GM19468 (cell line): ENCODE measurements around the gene HEYL.

ENCODE experiments used
- ATAC-seq: cut with Tn5 transposase; IDR thresholded peaks from one replicate; pipeline ENCODE4 v1.9.1; 2021; ENCODE audit warnings: mild to moderate bottlenecking, moderate library complexity, moderate number of reproducible peaks; ENCODE audit not compliant: unreplicated experiment; ENCODE audit errors: extremely low read depth

Gene HEYL

GRCh38 chr1:39668111-39668510 lies 28.7 kb upstream of the HEYL start:
- no peak for ATAC-seq

DNA sequence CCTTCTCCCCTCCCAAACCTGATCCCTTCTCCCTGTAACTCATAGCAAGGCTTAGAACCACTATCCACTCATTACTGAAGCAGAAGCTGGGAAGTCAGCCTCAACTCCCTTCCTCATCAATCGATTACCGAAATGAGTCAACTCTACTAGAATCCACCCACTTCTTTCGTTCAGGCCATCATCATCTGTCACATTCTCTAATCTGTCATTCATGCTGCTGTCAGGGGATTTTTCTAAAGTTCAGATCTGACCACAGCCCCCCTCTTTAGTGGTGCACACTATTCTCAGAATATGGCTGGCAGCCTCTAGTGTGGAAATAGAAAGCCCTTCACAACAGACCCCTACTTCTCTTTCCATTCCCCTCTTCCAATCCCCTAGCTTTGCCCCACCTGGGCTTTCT lies 27.3 kb upstream of the HEYL start:
- ATAC-seq, result peak; percentile 46

DNA sequence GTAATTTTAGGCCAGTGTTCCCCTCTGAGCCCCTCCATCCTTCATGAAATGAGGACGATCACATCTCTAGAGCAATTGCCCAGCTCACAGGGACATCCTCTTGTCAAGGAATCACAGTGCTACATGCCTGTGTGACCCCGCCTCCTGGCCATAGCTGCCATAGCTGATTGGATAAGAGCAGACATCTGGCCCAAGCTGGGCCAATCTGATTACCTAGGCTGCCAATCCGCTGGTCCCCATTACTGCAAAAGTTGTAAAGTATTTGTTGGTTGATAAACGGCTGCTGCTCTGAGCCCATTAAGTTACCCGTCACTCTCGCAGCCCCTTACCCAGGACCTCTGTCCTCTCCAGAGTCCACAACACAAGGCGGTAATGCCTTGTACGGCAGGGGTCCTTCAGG lies 24.1 kb upstream of the HEYL start:
- ATAC-seq, result no peak

DNA sequence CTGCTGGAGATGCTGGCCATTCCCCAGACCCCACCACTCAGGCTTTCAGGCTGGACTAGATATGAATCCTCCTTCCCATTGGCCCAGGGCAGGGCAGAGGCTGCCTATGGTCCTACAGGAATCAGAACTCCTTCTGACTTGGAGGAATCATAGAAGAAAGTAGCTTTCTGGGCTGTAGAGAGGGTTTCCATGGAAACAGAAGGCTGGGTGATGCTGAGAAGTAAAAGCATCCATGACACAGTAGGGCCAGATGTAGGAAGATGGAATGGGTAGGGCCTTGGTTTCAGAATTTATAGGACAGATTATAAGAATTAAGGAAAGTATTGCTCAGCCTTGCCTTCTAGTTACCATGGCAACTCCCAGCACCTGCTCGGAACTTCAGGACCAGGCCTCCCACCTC lies 23.4 kb upstream of the HEYL start:
- ATAC-seq, result no peak

DNA sequence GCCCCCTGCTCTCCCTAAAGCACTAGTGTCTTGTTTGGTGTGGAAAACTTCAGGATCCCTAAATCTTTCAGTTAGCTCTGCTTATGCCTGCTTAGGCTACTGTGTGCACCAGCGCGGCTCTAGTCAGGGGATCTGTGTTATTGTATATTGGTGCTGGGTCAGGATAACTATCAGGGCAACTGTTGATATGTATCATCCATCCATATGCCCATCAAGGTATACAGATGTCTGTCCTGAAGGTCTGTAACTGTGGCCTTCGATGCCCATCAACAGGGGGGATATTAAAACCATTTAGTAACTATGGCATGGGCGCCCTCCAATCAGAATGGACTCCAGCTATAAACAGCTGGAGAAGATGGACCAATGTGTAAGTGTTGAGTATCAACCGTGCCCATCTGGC lies 20.1 kb upstream of the HEYL start:
- no peak for ATAC-seq

- no peak for ATAC-seq
These were observed 19.7 kb upstream of the HEYL start for GRCh38 chr1:39659110-39659509.

DNA sequence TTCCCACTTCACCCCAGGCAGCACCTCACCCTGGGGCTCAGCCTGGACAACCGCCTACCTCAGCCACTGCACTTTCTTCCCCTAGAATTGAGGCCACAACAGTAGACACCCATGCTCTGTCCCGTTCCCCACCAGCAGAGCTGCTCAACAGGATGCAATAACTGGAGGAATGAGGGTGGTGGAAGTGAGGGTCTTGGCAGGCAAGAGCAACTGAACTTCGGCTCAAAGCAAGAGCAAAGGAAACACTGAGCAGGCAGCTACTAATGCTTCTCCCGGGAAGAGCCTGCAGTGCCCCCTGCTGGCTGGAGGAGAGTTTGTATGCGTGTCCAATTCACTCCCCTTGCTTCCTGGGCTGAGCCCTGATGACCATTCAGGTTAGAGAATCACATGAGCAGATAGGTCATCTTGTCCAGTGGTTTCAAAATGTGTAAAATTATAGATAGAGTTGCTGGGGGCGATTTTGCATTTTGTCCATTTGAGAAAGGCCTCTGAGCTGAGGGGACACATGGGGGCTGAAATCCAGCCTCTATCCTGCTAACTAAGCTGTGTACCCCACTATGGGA lies 18.6 kb upstream of the HEYL start:
- ATAC-seq, result no peak

DNA sequence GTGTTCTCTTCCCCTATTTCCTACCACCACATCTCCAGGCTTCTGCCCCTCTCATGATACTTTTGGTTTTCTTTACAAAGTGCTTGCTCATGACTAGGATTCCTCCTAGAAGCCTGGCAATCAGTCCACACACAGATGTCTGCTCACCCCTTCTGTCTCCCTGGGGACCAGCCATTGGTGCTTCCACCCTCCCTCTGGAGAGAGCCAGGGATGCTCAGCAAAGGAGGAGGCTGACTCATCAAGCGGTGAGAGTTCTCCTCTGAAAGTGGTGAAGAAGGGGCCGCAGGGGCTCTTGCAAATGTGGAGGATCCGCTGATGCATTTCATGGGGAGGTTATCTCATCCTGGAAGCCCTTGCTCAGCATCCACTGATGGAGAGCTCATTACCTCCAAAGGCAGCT lies 18.0 kb upstream of the HEYL start:
- ATAC-seq, result no peak

DNA sequence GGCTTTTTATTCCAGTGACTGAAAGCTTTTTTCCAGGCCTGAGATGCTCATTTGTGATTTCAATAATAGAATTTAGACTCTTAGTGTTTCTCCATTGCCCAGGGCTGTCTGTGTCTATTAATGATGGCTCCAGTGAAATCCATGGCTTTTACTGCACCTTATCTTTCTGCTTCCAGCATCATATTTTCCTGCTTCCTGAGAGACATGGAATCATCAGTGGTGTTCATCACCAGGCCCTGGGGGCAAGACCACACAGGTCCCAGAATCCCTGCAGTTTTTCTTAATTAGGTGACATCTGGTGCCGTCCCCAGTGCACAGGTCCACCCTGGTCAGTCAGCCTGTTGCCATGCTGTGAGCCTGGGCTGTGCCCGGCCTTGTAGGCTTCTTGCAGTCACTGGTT lies 16.9 kb upstream of the HEYL start:
- ATAC-seq, result no peak

DNA sequence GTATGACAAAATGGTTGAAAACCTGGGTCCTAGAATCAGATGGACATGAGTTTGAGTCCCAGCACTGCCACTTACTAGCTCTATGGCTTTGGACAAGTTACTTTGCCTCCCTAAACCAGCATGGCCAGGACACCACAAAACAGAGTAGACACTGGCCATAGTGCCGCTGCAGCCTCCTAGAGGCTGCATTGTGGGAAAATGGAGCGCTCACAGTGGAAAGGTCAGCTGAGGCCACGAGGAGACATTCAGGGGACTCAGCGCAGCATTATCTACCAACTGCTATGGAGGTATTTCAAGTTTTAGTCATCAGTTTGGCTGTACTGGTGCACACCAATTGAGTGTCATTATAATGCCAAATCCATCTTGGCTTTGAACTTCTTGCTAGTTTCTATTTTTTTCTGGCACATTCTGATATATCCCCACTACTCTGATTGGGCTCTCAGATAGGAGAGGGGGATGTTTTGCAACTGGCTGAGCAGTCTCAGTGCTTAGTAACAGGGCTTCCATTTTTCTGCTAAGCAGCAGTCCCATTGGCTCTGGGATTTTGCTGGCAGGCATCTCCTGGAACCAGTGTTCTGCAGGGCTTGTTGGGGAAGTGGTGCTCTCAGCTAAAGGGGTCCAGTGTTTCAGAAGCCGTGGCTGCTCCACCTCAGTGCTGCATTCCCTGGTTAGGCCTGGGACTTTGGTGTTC lies 16.3 kb upstream of the HEYL start:
- ATAC-seq, result no peak

DNA sequence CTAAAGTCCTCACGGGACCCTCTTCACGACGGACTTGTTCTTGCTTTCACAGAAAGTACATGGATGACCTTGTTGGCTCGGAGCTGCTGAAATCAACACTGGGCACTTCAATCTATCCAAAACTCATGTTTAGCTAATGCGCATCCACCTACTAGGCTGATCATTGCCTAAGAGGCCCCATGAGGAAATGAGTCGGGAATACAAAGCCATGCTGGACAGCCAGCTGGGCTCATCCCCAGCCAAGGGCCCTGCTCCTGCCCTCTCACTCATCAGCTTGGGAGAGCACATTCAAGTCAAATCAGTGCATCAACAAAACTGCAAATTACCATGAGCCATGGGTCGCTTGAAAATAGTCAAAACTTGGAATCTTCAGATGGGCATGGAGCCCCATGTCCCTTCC lies 14.8 kb upstream of the HEYL start:
- no peak for ATAC-seq

- no peak for ATAC-seq
These were observed 14.1 kb upstream of the HEYL start for GRCh38 chr1:39653546-39654031.

DNA sequence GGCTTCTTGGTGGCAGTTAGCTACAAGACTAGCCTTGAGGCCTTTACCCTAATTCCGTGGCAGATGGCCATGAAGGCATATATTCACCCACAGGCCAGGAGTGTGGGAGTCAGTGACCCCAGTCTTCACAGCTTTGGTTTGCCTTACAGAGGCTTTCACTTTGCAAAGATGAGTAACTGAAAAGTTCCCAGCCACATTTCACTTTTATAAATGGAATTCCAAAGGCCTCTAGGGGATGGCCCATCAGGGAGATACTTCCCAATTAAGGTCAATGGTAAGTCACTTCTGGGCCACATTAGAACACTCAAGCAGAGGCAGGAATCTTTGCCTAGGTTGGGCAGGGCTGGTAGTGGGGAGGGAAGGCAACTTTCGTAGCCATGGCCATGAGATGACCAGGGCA lies 13.1 kb upstream of the HEYL start:
- no peak for ATAC-seq

GRCh38 chr1:39652105-39652504 lies 12.7 kb upstream of the HEYL start:
- ATAC-seq, result no peak

DNA sequence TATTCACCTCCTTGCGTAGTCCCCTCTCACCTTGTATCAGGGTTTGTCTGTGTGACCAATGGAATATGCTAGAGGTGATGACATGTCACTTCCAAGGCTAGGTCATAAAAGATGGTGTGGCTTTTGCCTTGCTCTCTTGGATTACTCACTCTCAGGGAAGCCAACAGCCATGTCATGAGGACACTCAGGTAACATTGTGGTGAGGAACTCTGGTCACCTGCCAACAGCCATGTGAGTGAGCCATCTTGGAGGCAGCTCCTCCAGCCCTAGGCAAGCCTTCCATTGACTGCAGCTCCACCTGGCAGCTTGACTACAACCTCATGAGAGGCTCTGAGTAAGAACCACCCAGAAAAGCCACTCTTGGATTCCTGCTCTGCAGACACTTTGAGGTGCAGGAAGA lies 11.0 kb upstream of the HEYL start:
- no peak for ATAC-seq

- ATAC-seq, result no peak
These were observed 10.3 kb upstream of the HEYL start for GRCh38 chr1:39649636-39650185.

- no peak for ATAC-seq
These were observed 9.1 kb upstream of the HEYL start for GRCh38 chr1:39648496-39648895.

DNA sequence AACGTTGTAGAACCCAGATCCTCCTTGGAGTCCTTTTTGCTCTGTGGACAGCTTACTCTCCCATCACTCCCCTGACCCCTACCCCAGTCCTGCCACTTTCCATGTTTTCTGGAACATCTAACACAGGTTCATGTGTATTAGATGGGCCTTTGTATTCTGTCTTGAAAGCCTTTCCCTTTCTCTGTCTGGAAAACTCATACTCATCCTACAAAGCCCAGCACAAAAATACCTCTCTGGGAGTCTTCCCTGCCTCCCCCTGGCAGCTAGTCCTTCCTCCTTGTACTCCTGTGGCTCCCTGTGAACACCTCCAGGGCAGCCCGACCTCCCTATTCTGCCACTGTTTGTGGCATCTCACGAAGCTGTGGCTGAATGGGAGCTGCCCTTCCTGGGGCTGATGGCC lies 7.8 kb upstream of the HEYL start:
- no peak for ATAC-seq

DNA sequence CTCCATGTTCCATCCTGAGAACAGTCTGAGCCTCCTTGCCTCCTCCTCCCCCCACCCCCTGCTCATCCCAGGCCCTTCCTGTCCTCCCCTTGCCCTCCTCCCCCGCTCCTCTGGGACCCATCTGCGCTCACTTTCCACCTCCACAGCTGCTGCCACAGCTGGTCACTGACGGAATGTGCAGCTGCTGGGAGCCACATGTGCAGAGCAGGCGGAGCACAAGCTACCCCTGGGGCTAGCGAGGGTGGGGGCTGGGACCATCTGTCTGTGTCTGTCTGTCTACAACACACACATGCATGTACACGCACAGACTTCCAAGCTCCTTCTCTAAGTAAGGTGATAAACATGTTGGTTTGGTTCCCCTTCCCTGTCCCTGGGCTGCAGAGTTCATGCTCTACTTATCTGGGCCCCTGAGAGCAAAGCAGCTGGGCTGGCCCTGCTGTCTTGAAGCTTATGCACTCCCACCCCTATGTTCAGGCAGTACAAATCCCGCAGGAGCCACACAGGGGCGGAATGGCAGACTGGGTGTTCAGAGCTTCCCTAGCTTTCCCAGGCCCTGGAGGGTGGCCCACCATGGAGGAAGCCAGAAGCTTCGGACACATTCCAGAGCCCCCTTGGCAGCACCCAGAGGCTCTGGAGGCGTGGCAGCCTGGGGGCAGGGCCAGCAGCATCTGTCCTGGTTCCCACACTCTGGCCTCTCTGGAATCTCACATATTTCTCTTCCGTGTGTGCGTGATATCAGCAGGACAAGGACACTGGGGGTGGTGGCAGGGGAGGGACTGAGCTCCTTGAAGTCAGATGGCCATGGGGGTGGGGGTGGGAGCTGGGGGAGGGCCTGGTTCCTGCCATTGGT lies 7.0 kb upstream of the HEYL start:
- ATAC-seq, result no peak

- no peak for ATAC-seq
These were observed 6.1 kb upstream of the HEYL start for GRCh38 chr1:39645411-39646043.

DNA sequence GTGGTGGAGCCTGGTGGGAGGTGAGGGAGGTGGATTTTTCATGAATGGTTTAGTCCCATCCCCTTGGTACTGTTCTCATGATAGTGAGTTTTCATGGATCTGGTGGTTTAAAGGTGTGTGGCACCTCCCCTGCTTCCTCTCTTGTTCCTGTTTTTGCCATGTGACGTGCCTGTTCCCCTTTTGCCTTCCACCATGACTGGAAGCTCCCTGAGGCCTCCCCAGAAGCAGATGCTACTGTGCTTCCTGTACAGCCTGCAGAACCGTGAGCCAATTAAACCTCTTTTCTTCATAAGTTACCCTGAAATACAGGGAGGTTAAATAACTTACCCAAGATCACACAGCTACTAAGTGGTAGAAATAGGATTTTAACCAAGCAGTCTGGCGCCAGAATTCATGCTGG lies 4.3 kb upstream of the HEYL start:
- no peak for ATAC-seq
